Neural cell (in vitro differentiated cells): ENCODE results near the gene CDC34. TPM values are rescaled to one million over a fixed set of nuclear protein-coding genes. Genes with fewer than 3 reads are reported as not detected.
A peak's percentile ranks its signal among the peaks of the same experiment; 100 is the strongest.

Source experiments
- H2AFZ ChIP-seq: fragments of 200-600, 300-800 bp; sonication (generic), shearing (Covaris generic); 2 replicates; pipeline ENCODE4 v1.6.0; 2014; ENCODE audit warnings: low read depth, mild to moderate bottlenecking, antibody characterized with exemption, low read length, moderate library complexity
- H3F3A ChIP-seq: fragments of 200-600 bp; shearing (Covaris generic); 2 replicates; pipeline ENCODE4 v1.6.1; 2016; ENCODE audit warnings: mild to moderate bottlenecking, moderate library complexity, mixed read lengths, antibody characterized with exemption, low read length; ENCODE audit not compliant: insufficient read depth, poor library complexity, severe bottlenecking
- H3K27ac ChIP-seq: fragments of 200-600, 300-800 bp; sonication (generic), shearing (Covaris generic); 2 replicates; pipeline ENCODE4 v1.5.1; 2014; ENCODE audit warnings: mild to moderate bottlenecking, low read length, moderate library complexity
- H3K27me3 ChIP-seq: fragments of 300-800, 200-600 bp; sonication (generic), shearing (Covaris generic); 2 replicates; pipeline ENCODE4 v1.6.0; 2014; ENCODE audit warnings: mild to moderate bottlenecking, low read depth, low read length, moderate library complexity; ENCODE audit not compliant: insufficient read depth
- H3K36me3 ChIP-seq: fragments of 300-800, 200-600 bp; sonication (generic), shearing (Covaris generic); 2 replicates; pipeline ENCODE4 v1.5.1; 2014; ENCODE audit warnings: mild to moderate bottlenecking, antibody characterized with exemption, low read length, moderate library complexity; ENCODE audit not compliant: insufficient read depth
- H3K4me2 ChIP-seq: fragments of 300-800, 200-600 bp; sonication (generic), shearing (Covaris generic); 2 replicates; pipeline ENCODE4 v1.6.0; 2014; ENCODE audit warnings: mild to moderate bottlenecking, low read length
- H3K4me3 ChIP-seq: fragments of 300-800, 200-600 bp; sonication (generic), shearing (Covaris generic); 2 replicates; pipeline ENCODE4 v1.5.1; 2014; ENCODE audit warnings: mild to moderate bottlenecking, low read length, moderate library complexity
- H3K79me2 ChIP-seq: fragments of 200-600 bp; shearing (Covaris generic); replicated peaks from 2 replicates; pipeline ENCODE4 v1.6.0; 2014; ENCODE audit warnings: mild to moderate bottlenecking, low read length, moderate library complexity; ENCODE audit not compliant: insufficient read depth
- H3K9ac ChIP-seq: fragments of 300-800, 200-600 bp; sonication (generic), shearing (Covaris generic); 2 replicates; pipeline ENCODE4 v1.6.1; 2016; ENCODE audit warnings: mild to moderate bottlenecking, low read length, mixed read lengths
- H3K9me2 ChIP-seq: fragments of 200-600 bp; shearing (Covaris generic); 2 replicates; pipeline ENCODE4 v1.6.1; 2016; ENCODE audit warnings: mild to moderate bottlenecking, low read length, mixed read lengths; ENCODE audit not compliant: insufficient read depth
- H3K9me3 ChIP-seq: fragments of 200-600, 300-800 bp; sonication (generic), shearing (Covaris generic); 2 replicates; pipeline ENCODE4 v1.6.1; 2016; ENCODE audit warnings: mild to moderate bottlenecking, mixed run types, low read length, moderate library complexity, mixed read lengths
- H4K20me1 ChIP-seq: fragments of 200-600 bp; shearing (Covaris generic); 2 replicates; pipeline ENCODE4 v1.6.1; 2016; ENCODE audit warnings: mild to moderate bottlenecking, mixed run types; ENCODE audit not compliant: insufficient read depth
- CTCF ChIP-seq: fragments of 450-650 bp; IDR thresholded peaks from 2 replicates; pipeline ENCODE4 v1.5.1; 2014; ENCODE audit warnings: antibody characterized with exemption, mild to moderate bottlenecking, moderate library complexity; ENCODE audit not compliant: poor library complexity, severe bottlenecking
- EP300 ChIP-seq: fragments of 450-650 bp; conservative IDR thresholded peaks from 2 replicates; pipeline ENCODE4 v1.6.1; 2014; ENCODE audit warnings: antibody characterized with exemption, mild to moderate bottlenecking, moderate library complexity; ENCODE audit not compliant: poor library complexity, severe bottlenecking
- EZH2 ChIP-seq: fragments of 200-600, 300-800 bp; shearing (Covaris generic), sonication (generic); IDR thresholded peaks from 2 replicates; pipeline ENCODE4 v1.6.1; 2014; ENCODE audit warnings: antibody characterized with exemption, low read length, borderline replicate concordance, mild to moderate bottlenecking; ENCODE audit not compliant: insufficient read depth, poor library complexity, severe bottlenecking
- MXI1 ChIP-seq: fragments of 450-650 bp; conservative IDR thresholded peaks from 2 replicates; pipeline ENCODE4 v1.6.1; 2014; ENCODE audit warnings: antibody characterized with exemption, mild to moderate bottlenecking; ENCODE audit not compliant: poor library complexity, severe bottlenecking
- POLR2AphosphoS5 ChIP-seq: IDR thresholded peaks from 2 replicates; pipeline ENCODE4 v1.6.1; 2012
- RAD21 ChIP-seq: fragments of 450-650 bp; conservative IDR thresholded peaks from 2 replicates; pipeline ENCODE4 v1.6.1; 2014; ENCODE audit warnings: antibody characterized with exemption, mild to moderate bottlenecking, moderate library complexity
- REST ChIP-seq: IDR thresholded peaks from 2 replicates; pipeline ENCODE4 v1.6.1; 2012; ENCODE audit warnings: borderline replicate concordance
- SMC3 ChIP-seq: fragments of 450-650 bp; conservative IDR thresholded peaks from 2 replicates; pipeline ENCODE4 v1.6.1; 2014; ENCODE audit warnings: antibody characterized with exemption, mild to moderate bottlenecking, moderate library complexity; ENCODE audit not compliant: poor library complexity
- TAF1 ChIP-seq: IDR thresholded peaks from 2 replicates; pipeline ENCODE4 v1.6.1; 2012; ENCODE audit warnings: low read depth
- polyA plus RNA-seq: library from polyadenylated mRNA; depleted of rRNA; stranded (reverse); fragments of >200 nt; gene quantifications from 2 replicates; pipeline ENCODE4 v1.2.3, GENCODE V29; 2014

CDC34 gene
- polyA plus RNA-seq, 1 donor from 2014 or later = 155 TPM

GRCh38 chr19:590396-590745 lies 58.8 kb downstream of the CDC34 start:
- Histone ChIP-seq H2AFZ (no peak overlapping the region), H3K79me2 (no peaks in the 10 kb centered on the region), H3K27ac (no peak overlapping the region), H3K4me3 (peak overlapping the region; percentile 66), H3K4me2 (no peak overlapping the region), H3K9ac (peak overlapping the region; percentile 57), H3K36me3 (no peaks in the 10 kb centered on the region), H3K9me3 (no peaks in the 10 kb centered on the region), H3F3A (no peaks in the 10 kb centered on the region), H4K20me1 (peaks cover 9% of the 10 kb centered on the region), H3K9me2 (no peaks in the 10 kb centered on the region), H3K27me3 (peaks cover 26% of the 10 kb centered on the region)
- TF ChIP-seq TAF1 = no peak
- TF ChIP-seq CTCF = no peak
- TF ChIP-seq POLR2AphosphoS5 = no peak
- no peak for TF ChIP-seq EZH2
- no peak for TF ChIP-seq EP300
- TF ChIP-seq RAD21 = no peak
- no peak for TF ChIP-seq SMC3
- no peak for TF ChIP-seq MXI1
- TF ChIP-seq REST = no peak

- Histone ChIP-seq H3K9me2 (no peaks in the 10 kb centered on the region), H4K20me1 (peaks cover 9% of the 10 kb centered on the region), H2AFZ (no peak overlapping the region), H3K27ac (no peak overlapping the region), H3K9ac (peak overlapping the region; percentile 57), H3K9me3 (no peaks in the 10 kb centered on the region), H3K4me2 (no peak overlapping the region), H3K79me2 (no peaks in the 10 kb centered on the region), H3K36me3 (no peaks in the 10 kb centered on the region), H3K4me3 (peak overlapping the region; percentile 66), H3F3A (no peaks in the 10 kb centered on the region), H3K27me3 (peaks cover 26% of the 10 kb centered on the region)
- TF ChIP-seq CTCF (no peak), EZH2 (no peak), SMC3 (no peak), TAF1 (no peak), RAD21 (no peak), REST (no peak), POLR2AphosphoS5 (no peak), MXI1 (no peak), EP300 (no peak)
Measured at GRCh38 chr19:590750-591098, 59.2 kb downstream of the CDC34 start.
